Kidney (tissue), 14 donors: ENCODE measurements around the gene TPRN. TPM values are rescaled to one million over a fixed set of nuclear protein-coding genes. Genes with fewer than 3 reads are reported as not detected.

Source experiments
- DNase-seq, 5 donors: peaks; one replicate each; pipeline ENCODE4 v3.0.0-alpha.2; 2013 to 2020
- FAIRE-seq: peaks from 2 replicates; lab custom pipeline; 2012; peaks lifted over from hg19 to GRCh38; lab: Jason Lieb, UNC
- H3K27ac ChIP-seq, 2 donors: one replicate each; pipeline ENCODE4 v1.7.0; 2013; ENCODE audit warnings: low read depth in 2 of 2, low read length in 2 of 2, inconsistent platforms in 1 of 2
- H3K27me3 ChIP-seq: one replicate; pipeline ENCODE4 v1.7.1; 2013; ENCODE audit warnings: low read length, inconsistent platforms; ENCODE audit not compliant: control insufficient read depth, insufficient read depth
- H3K36me3 ChIP-seq, 3 donors: one replicate each; pipeline versions ENCODE4 v1.7.0 to v1.7.1; 2013; ENCODE audit warnings: low read length in 3 of 3, control low read depth in 1 of 3, inconsistent platforms in 1 of 3; ENCODE audit not compliant: insufficient read depth in 3 of 3, control insufficient read depth in 2 of 3
- H3K4me1 ChIP-seq, 3 donors: one replicate each; pipeline versions ENCODE4 v1.7.0 to v1.7.1; 2013; ENCODE audit warnings: low read length in 3 of 3, inconsistent platforms in 1 of 3, low read depth in 1 of 3; ENCODE audit not compliant: control insufficient read depth in 2 of 3, insufficient read depth in 2 of 3
- H3K4me3 ChIP-seq, 3 donors: one replicate each; pipeline versions ENCODE4 v1.7.0 to v1.8.1; 2013; ENCODE audit warnings: low read length in 3 of 3, control low read depth in 1 of 3, inconsistent platforms in 1 of 3
- H3K9ac ChIP-seq, 3 donors: one replicate each; pipeline versions ENCODE4 v1.7.0 to v1.7.1; 2013; ENCODE audit warnings: low read length in 3 of 3, control low read depth in 1 of 3, inconsistent platforms in 1 of 3
- H3K9me3 ChIP-seq, 3 donors: one replicate each; pipeline versions ENCODE4 v1.7.0 to v1.7.1; 2013; ENCODE audit warnings: low read length in 3 of 3, control low read depth in 1 of 3, inconsistent platforms in 1 of 3; ENCODE audit not compliant: control insufficient read depth in 2 of 3, insufficient read depth in 1 of 3
- CTCF ChIP-seq: IDR thresholded peaks from 3 replicates; pipeline ENCODE4 v1.5.1; 2012; ENCODE audit warnings: mild to moderate bottlenecking, moderate library complexity, borderline replicate concordance; ENCODE audit not compliant: insufficient read depth; ENCODE audit errors: extremely low read depth
- intact Hi-C: fragments of 100-400 bp; cut with DNase I; formaldehyde crosslinking; loops from one replicate; pipeline ENCODE4 v1.11.1; 2022
- polyA plus RNA-seq: library from polyadenylated mRNA; stranded (reverse); fragments of 350-450 nt; fragmentation: Illumina TruSeq; extraction: RNeasy Lipid Tissue Mini Kit (QIAGEN cat#74804); gene quantifications from one replicate; pipeline ENCODE4 v1.2.3, GENCODE V29; 2014; ENCODE audit warnings: low read depth, low replicate concordance; ENCODE audit not compliant: insufficient read depth
- total RNA-seq: library from RNA; stranded (reverse); fragmentation: NEBNext Ultra II Directional; extraction: Animal tissue kit (Norgen Biotek cat#: 25700); gene quantifications from one replicate; pipeline ENCODE4 v1.2.1, GENCODE V29; 2021
- donor health status: control.
- donor health status: control.
- donor health status: control.
- donor health status: control.
- donor health status: control.
- donor health status: DM: yes; HTN: yes; CAD: no.
- donor health status: Normal renal cell carcinoma (clear cell type).

Gene TPRN
- total and polyA plus RNA-seq, 2 donors from 2014 or later = 47.2 to 49.5 TPM

DNA sequence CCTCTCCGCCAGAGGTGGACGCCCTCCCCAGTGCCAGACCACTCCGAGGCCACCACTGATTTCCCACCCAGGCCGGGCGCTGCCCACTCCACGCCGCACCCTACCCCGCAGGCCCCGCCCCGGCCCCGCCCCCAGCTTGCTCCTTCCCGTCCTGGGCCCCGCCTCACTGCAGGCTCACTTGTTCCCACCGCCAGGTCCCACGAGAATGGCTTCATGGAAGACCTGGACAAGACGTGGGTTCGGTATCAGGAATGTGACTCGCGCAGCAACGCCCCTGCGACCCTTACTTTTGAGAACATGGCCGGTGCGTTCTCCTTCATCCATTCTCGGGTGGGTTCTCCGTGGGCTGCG is 37.2 kb downstream of the TPRN start:
- no peak overlapping the region for H3K4me3 ChIP-seq
- no peak overlapping the region for H3K9ac ChIP-seq
- no peak for TF ChIP-seq CTCF
- FAIRE-seq = no peak
- intact Hi-C loops = no loop called here
- H3K9me3 ChIP-seq = no peaks in the 10 kb centered on the region
- H3K4me1 ChIP-seq = peaks cover 0 to 6% (median 0%) of the 10 kb centered on the region in 3 donors
- H3K27ac ChIP-seq = no peak overlapping the region
- no peaks in the 10 kb centered on the region for H3K36me3 ChIP-seq
- H3K27me3 ChIP-seq = peaks cover 38% of the 10 kb centered on the region
- DNase-seq = no peak

DNA sequence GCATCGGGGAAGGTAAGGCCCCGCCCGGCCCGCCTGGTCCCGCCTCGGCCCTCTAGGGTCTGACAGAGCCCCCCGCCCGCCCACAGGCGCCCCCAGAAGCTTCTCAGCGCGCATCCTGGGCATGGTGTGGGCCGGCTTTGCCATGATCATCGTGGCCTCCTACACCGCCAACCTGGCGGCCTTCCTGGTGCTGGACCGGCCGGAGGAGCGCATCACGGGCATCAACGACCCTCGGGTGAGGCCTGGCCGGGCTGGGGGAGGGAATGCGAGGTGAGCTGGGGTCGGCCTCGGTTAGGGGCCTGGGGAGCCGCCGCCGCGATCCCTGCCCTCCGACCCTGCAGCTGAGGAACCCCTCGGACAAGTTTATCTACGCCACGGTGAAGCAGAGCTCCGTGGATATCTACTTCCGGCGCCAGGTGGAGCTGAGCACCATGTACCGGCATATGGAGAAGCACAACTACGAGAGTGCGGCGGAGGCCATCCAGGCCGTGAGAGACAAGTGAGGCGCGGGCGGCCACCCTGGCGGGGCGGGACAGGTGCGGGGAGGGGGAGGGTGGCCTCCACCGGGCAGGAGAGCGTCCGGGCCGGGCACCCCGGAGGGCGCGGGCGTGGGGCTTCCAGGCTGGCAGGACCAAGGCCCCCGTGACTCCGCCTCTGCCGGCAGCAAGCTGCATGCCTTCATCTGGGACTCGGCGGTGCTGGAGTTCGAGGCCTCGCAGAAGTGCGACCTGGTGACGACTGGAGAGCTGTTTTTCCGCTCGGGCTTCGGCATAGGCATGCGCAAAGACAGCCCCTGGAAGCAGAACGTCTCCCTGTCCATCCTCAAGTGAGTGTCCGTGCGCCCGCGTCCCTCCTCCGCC is 37.8 kb downstream of the TPRN start:
- FAIRE-seq = no peak

GRCh38 chr9:137161558-137162486 is 38.7 kb downstream of the TPRN start:
- no peak for TF ChIP-seq CTCF
- H3K27me3 ChIP-seq = peaks cover 46% of the 10 kb centered on the region
- intact Hi-C loops = no loop called here
- H3K4me1 ChIP-seq = peaks cover 0 to 6% (median 0%) of the 10 kb centered on the region in 3 donors
- FAIRE-seq = no peak
- no peaks in the 10 kb centered on the region for H3K36me3 ChIP-seq
- no peak overlapping the region for H3K9ac ChIP-seq
- no peak overlapping the region for H3K27ac ChIP-seq
- DNase-seq = no peak
- no peak overlapping the region for H3K4me3 ChIP-seq
- no peaks in the 10 kb centered on the region for H3K9me3 ChIP-seq

More for the DNA sequence above, 37.8 kb downstream of the TPRN start:
- Histone ChIP-seq H3K36me3 (no peaks in the 10 kb centered on the region), H3K27me3 (peaks cover 43% of the 10 kb centered on the region), H3K9me3 (no peaks in the 10 kb centered on the region), H3K4me1 (peaks cover 0 to 4% (median 0%) of the 10 kb centered on the region in 3 donors), H3K9ac (no peak overlapping the region), H3K27ac (no peak overlapping the region), H3K4me3 (no peak overlapping the region)
- peak; percentile 22 for TF ChIP-seq CTCF
- DNase-seq = no peak
- intact Hi-C loops = no loop called here
